Smooth muscle cell (in vitro differentiated cells): ENCODE data around the gene POLG. TPM values are rescaled to one million over a fixed set of nuclear protein-coding genes. Genes with fewer than 3 reads are reported as not detected.

Experiments used
- DNase-seq: peaks from one replicate; lab custom pipeline; 2025; ENCODE audit not compliant: unreplicated experiment; lab: John Stamatoyannopoulos, UW
- H2AFZ ChIP-seq: fragments of 200-600 bp; sonication (generic); 2 replicates; pipeline ENCODE4 v1.6.0; 2016; ENCODE audit warnings: antibody characterized with exemption, low read depth, mild to moderate bottlenecking
- H3F3A ChIP-seq: fragments of 200-600 bp; sonication (generic); 2 replicates; pipeline ENCODE4 v1.6.0; 2017; ENCODE audit warnings: antibody characterized with exemption, low read depth
- H3K27ac ChIP-seq: fragments of 200-600 bp; sonication (generic); 2 replicates; pipeline ENCODE4 v1.5.1; 2016; ENCODE audit warnings: low read depth, mild to moderate bottlenecking
- H3K27me3 ChIP-seq: fragments of 200-600 bp; sonication (generic); 2 replicates; pipeline ENCODE4 v1.6.1; 2016; ENCODE audit warnings: low read depth, mild to moderate bottlenecking
- H3K36me3 ChIP-seq: fragments of 200-600 bp; sonication (generic); 2 replicates; pipeline ENCODE4 v1.5.1; 2016; ENCODE audit warnings: low read depth
- H3K4me1 ChIP-seq: fragments of 200-600 bp; sonication (generic); 2 replicates; pipeline ENCODE4 v1.5.1; 2016; ENCODE audit warnings: low read depth
- H3K4me2 ChIP-seq: fragments of 200-600 bp; sonication (generic); 2 replicates; pipeline ENCODE4 v1.6.0; 2016; ENCODE audit warnings: mild to moderate bottlenecking
- H3K4me3 ChIP-seq: fragments of 200-600 bp; sonication (generic); 2 replicates; pipeline ENCODE4 v1.5.1; 2016; ENCODE audit warnings: mild to moderate bottlenecking
- H3K79me2 ChIP-seq: fragments of 200-600 bp; sonication (generic); 2 replicates; pipeline ENCODE4 v1.6.0; 2016; ENCODE audit warnings: low read depth, mild to moderate bottlenecking
- H3K9ac ChIP-seq: fragments of 200-600 bp; sonication (generic); 2 replicates; pipeline ENCODE4 v1.6.0; 2016; ENCODE audit warnings: low read depth
- H3K9me3 ChIP-seq: fragments of 200-600 bp; sonication (generic); replicated peaks from 2 replicates; pipeline ENCODE4 v1.5.1; 2016; ENCODE audit warnings: low read depth
- H4K20me1 ChIP-seq: fragments of 200-600 bp; sonication (generic); 2 replicates; pipeline ENCODE4 v1.6.0; 2016; ENCODE audit warnings: low read depth
- WGBS: methylation state at CpG from one replicate; pipeline ENCODE4 v1.1.7; 2016; ENCODE audit warnings: low lambda C conversion rate; 5-methylcytosine and 5-hydroxymethylcytosine counted together
- polyA plus RNA-seq: library from polyadenylated mRNA; unstranded; fragments of >200 nt; fragmentation: Nextera tagmentation; extraction: Ambion mirVana; gene quantifications from 2 replicates; pipeline ENCODE4 v1.2.1, GENCODE V29; 2016
- total RNA-seq: library from RNA; depleted of rRNA; stranded (reverse); fragments of >200 nt; gene quantifications from 2 replicates; pipeline ENCODE4 v1.2.3, GENCODE V29; 2014
- TF ChIP-seq, protein P1 (sequence below): fragments of 200-600 bp; sonication (generic); IDR thresholded peaks from 2 replicates; pipeline ENCODE4 v1.5.1; 2017; ENCODE audit warnings: borderline replicate concordance, mild to moderate bottlenecking, antibody characterized with exemption; ENCODE audit not compliant: insufficient read depth, poor library complexity, severe bottlenecking

POLG gene
- total and polyA plus RNA-seq, 2 experiments from 2014 or later: 34.3 to 41.6 TPM

DNA sequence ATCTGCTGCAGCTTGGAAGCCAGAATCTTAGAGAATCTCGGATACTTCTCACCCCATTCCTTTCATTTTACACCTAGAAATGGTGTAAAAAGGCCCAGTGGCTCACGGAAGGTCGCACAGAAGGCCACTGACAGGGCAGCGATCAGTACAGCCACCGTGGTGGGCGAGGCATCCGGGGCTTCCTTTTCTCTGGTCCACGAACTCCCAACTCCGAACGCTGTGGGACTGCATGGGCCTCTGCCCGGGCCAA, 36.3 kb upstream of the POLG start:
- 5% methylated on average over 11 of the region's 11 CpGs for WGBS
- no peaks in the 10 kb centered on the region for H4K20me1 ChIP-seq
- H3K27ac ChIP-seq: no peak overlapping the region
- no peaks in the 10 kb centered on the region for H3K79me2 ChIP-seq
- H3K4me2 ChIP-seq: peak overlapping the region; percentile 48
- H3K9me3 ChIP-seq: no peaks in the 10 kb centered on the region
- no peak for DNase-seq
- peaks cover 10% of the 10 kb centered on the region for H3K4me1 ChIP-seq
- H3K36me3 ChIP-seq: no peaks in the 10 kb centered on the region
- TF ChIP-seq, protein P1, sequence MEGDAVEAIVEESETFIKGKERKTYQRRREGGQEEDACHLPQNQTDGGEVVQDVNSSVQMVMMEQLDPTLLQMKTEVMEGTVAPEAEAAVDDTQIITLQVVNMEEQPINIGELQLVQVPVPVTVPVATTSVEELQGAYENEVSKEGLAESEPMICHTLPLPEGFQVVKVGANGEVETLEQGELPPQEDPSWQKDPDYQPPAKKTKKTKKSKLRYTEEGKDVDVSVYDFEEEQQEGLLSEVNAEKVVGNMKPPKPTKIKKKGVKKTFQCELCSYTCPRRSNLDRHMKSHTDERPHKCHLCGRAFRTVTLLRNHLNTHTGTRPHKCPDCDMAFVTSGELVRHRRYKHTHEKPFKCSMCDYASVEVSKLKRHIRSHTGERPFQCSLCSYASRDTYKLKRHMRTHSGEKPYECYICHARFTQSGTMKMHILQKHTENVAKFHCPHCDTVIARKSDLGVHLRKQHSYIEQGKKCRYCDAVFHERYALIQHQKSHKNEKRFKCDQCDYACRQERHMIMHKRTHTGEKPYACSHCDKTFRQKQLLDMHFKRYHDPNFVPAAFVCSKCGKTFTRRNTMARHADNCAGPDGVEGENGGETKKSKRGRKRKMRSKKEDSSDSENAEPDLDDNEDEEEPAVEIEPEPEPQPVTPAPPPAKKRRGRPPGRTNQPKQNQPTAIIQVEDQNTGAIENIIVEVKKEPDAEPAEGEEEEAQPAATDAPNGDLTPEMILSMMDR: no peak
- no peak overlapping the region for H2AFZ ChIP-seq
- H3K27me3 ChIP-seq: peaks cover 100% of the 10 kb centered on the region
- H3K9ac ChIP-seq: no peak overlapping the region
- no peak overlapping the region for H3K4me3 ChIP-seq
- no peaks in the 10 kb centered on the region for H3F3A ChIP-seq

DNA sequence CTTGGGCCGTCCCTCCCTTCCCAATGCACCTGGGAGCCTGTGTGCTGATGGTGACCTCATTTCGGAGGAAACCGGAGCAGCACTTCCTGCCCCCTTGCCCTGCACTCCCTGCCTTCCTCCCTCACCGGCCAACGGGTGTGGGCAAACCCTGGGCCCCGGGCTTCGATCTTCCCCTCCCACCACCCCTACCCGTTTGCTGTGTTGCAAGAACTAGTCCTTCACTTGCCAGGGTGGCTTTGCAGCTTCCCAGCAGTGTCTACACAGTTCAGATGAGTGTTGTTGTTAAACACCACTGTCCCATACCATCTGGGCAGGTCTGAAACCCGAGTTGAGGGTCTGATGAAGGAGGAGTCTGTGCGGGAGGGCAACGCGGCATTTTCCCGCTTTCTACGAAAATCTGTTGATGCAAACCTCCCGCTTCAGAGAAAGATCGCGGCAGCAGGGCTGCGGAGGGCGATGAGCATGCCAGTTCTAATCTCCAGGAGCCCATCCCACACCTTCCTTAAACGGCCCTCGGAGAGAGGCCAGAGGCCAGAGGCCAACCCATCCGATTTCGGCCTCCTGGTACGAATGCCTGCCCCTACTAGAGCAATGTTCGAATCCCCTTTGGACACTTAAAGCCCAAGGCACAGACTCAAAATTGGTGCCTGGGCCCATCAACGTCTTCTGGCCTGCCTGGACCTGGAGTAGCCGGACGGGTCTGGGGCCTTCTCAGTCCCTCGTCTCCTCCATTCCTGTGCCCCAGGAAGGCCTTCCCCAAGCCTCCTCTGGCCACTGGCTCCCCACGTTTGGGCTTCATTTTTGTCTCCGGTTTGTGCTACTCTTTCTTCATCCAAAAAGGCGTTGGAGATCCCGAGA, 35.7 kb upstream of the POLG start:
- no peak for DNase-seq
- Histone ChIP-seq H3K4me3 (no peak overlapping the region), H4K20me1 (no peaks in the 10 kb centered on the region), H3K79me2 (no peaks in the 10 kb centered on the region), H3K27me3 (peaks cover 100% of the 10 kb centered on the region), H3K9me3 (no peaks in the 10 kb centered on the region), H3K36me3 (no peaks in the 10 kb centered on the region), H3K4me2 (no peak overlapping the region), H3F3A (no peaks in the 10 kb centered on the region), H3K27ac (no peak overlapping the region), H3K9ac (no peak overlapping the region), H2AFZ (no peak overlapping the region), H3K4me1 (peaks cover 10% of the 10 kb centered on the region)
- WGBS: 11% methylated on average over 33 of the region's 33 CpGs
- TF ChIP-seq, protein P1: no peak

DNA sequence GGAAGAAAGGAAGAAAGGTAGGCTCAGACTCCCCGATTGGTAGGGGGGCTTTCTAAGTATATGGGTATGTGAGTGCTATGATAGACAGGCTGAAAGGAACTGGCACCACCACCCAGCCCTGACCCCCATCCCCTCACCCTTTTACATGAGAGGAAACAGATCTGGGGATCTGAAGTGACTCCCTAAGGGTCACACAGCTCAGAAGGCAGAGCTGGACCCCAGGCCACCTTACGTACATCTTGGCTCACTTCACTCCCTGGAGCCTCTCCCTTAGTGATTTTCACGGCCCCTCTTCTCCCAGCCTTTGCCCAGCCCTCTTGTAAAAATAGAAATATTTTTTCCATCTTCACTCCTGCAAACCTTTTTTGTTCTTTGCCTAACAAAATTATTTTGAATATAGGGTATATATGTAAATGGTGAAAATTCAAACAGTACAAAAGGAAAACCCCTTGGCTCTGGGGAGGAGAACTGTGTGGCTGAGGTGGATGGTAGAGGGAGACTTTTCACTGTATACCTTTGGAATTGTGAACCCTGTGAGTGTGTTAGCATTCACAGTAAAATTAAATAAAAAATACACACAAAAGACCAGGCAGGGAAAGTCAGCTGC, 34.8 kb upstream of the POLG start:
- Histone ChIP-seq H3K36me3 (no peaks in the 10 kb centered on the region), H4K20me1 (no peaks in the 10 kb centered on the region), H2AFZ (no peak overlapping the region), H3F3A (no peaks in the 10 kb centered on the region), H3K4me3 (no peak overlapping the region), H3K27ac (no peak overlapping the region), H3K9ac (no peak overlapping the region), H3K27me3 (peaks cover 100% of the 10 kb centered on the region), H3K9me3 (no peaks in the 10 kb centered on the region), H3K79me2 (no peaks in the 10 kb centered on the region), H3K4me1 (peaks cover 7% of the 10 kb centered on the region), H3K4me2 (no peak overlapping the region)
- DNase-seq: no peak
- 7% methylated on average over 3 of the region's 3 CpGs for WGBS
- TF ChIP-seq, protein P1: no peak
